SJCRH30 (cell line): ENCODE data around the gene FGFR2. TPM values are rescaled to one million over a fixed set of nuclear protein-coding genes. Genes with fewer than 3 reads are reported as not detected.
A peak's percentile ranks its signal among the peaks of the same experiment; 100 is the strongest.
"Not testable (repeated sequence)": the region's sequence is repeated elsewhere in the genome, so short reads cannot be mapped to it uniquely, and the experiment has no call there.

Experiments used
- DNase-seq, 2 experiments: peaks; one replicate each; pipeline ENCODE4 v3.0.0-alpha.2; 2015 to 2020
- H3K27ac ChIP-seq: fragments of 250-450 bp; sonication (Bioruptor Pico); 2 replicates; pipeline ENCODE4 v1.5.1; 2020; ENCODE audit warnings: mild to moderate bottlenecking, moderate library complexity
- H3K27me3 ChIP-seq: fragments of 250-450 bp; sonication (Bioruptor Pico); 2 replicates; pipeline ENCODE4 v1.5.1; 2020; ENCODE audit warnings: mild to moderate bottlenecking, moderate library complexity
- H3K36me3 ChIP-seq: fragments of 250-450 bp; sonication (Bioruptor Pico); 2 replicates; pipeline ENCODE4 v1.5.1; 2020; ENCODE audit warnings: mild to moderate bottlenecking, moderate library complexity
- H3K4me1 ChIP-seq: fragments of 250-450 bp; sonication (Bioruptor Pico); 2 replicates; pipeline ENCODE4 v1.5.1; 2020; ENCODE audit warnings: mild to moderate bottlenecking, moderate library complexity
- H3K4me3 ChIP-seq: fragments of 250-450 bp; sonication (Bioruptor Pico); 2 replicates; pipeline ENCODE4 v1.5.1; 2020; ENCODE audit warnings: mild to moderate bottlenecking, moderate library complexity
- H3K9me3 ChIP-seq: fragments of 250-450 bp; sonication (Bioruptor Pico); replicated peaks from 2 replicates; pipeline ENCODE4 v1.5.1; 2020; ENCODE audit warnings: mild to moderate bottlenecking, moderate library complexity
- total RNA-seq: library from RNA; depleted of rRNA; stranded (reverse); fragments of >200 nt; shearing (Covaris generic); gene quantifications from 2 replicates; pipeline ENCODE4 v1.2.3, GENCODE V29; 2014

The FGFR2 gene
- total RNA-seq, 1 experiment from 2014 or later: 44.8 TPM

DNA sequence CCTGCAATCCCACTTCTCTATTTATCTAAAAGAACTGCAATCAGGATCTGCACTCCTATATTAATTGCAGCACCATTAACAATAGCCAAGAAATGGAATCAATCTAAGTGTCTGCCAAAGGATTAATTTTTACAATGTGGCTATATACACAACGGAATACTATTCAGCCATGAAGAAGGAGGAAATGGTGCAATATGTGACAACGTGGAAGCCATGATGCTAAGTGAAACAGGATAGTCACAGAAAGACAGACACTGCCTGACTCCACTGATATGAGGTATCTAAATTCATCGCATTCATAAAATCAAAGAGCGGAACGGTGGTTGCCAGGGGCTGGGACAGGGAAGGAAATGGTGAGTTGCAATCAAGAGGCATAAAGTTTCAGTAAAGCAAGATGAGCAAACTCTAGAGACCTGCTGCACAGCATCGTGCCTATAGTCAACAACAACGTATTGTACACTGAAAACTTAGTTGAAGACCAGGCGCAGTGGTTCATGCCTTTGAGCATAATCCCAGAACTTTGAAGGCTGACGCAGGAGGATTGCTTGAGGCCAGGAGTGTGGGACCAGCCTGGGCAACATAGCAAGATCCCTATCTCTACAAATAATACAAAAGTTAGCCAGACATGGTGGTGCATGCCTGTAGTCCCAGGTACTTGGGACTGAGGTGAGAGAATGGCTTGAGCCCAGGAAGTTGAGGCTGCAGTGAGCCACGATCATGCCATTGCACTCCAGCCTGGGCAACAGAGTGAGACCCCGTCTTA lies 76.3 kb downstream of the FGFR2 start:
- H3K36me3 ChIP-seq: no peaks in the 10 kb centered on the region
- no peak for DNase-seq
- H3K27me3 ChIP-seq: no peaks in the 10 kb centered on the region
- peaks cover 3% of the 10 kb centered on the region; the same call in 1 of the 2 replicates for H3K9me3 ChIP-seq
- H3K4me3 ChIP-seq: no peak overlapping the region
- H3K27ac ChIP-seq: no peak overlapping the region
- H3K4me1 ChIP-seq: peaks cover 21% of the 10 kb centered on the region

DNA sequence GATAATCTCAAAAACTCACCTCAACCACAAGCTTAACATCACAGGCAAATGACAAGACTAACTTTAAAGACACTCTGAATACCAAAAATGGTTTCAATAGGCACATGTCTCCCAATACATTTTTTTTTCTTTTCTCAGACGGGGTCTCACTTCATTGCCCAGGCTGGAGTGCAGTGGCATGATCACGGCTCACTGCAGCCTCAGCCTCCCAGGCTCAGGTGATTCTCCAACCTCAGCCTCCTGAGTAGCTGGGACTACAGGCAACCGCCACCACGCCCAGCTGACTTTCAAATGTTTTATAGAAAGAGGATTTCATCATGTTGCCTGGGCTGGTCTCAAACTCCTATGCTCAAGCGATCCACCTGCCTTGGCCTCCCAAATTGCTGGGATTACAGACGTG lies 77.7 kb downstream of the FGFR2 start:
- not testable (repeated sequence) for H3K36me3 ChIP-seq, H3K27ac ChIP-seq, H3K4me3 ChIP-seq, H3K27me3 ChIP-seq, H3K9me3 ChIP-seq, DNase-seq
- peaks cover 21% of the 10 kb centered on the region for H3K4me1 ChIP-seq

GRCh38 chr10:121519901-121520493 lies 78.2 kb downstream of the FGFR2 start:
- Histone ChIP-seq H3K4me3 (no peak overlapping the region), H3K9me3 (peaks cover 3% of the 10 kb centered on the region; the same call in 1 of the 2 replicates), H3K4me1 (peaks cover 21% of the 10 kb centered on the region), H3K27ac (no peak overlapping the region), H3K36me3 (no peaks in the 10 kb centered on the region), H3K27me3 (no peaks in the 10 kb centered on the region)
- DNase-seq: no peak

DNA sequence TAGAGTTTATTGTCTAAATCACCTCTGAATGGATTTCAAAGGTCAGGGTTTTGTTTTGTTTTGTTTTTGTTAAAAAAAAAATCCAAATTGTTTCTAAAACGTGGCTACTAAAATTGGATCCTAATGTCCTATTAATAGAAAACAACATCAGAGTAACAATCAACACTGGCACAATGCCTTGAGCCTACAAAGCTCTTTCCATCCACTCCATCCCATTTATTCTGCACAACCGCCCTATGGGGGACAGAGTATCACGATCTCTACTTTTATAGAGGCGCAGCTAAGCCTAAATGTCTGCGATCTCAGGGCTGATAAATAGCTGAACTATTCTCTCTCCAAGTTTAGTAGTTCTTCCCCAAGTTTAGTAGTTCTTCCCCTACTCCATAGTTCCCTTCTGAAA lies 78.8 kb downstream of the FGFR2 start:
- DNase-seq: no peak
- no peak overlapping the region for H3K4me3 ChIP-seq
- H3K36me3 ChIP-seq: no peaks in the 10 kb centered on the region
- no peaks in the 10 kb centered on the region for H3K27me3 ChIP-seq
- H3K4me1 ChIP-seq: peaks cover 19% of the 10 kb centered on the region
- H3K27ac ChIP-seq: no peak overlapping the region
- peaks cover 3% of the 10 kb centered on the region; the same call in 1 of the 2 replicates for H3K9me3 ChIP-seq

DNA sequence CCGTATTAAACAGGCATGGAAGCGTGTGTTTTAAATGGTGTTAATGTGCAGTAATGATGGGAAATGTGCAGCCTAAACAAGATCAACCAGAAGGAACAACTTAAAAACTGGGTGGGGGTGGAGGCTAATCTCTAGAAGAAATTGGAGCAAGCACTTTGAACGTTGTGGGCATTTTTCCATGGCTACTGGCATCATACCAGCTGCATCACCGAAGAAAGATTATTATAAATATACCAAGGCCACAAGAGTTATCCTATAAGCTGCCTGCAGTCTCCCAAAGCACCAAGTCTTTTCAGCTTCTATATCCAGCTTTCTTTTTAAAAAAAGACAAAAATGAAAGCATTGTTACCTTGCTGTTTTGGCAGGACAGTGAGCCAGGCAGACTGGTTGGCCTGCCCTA lies 79.9 kb downstream of the FGFR2 start:
- DNase-seq: no peak
- peaks cover 3% of the 10 kb centered on the region; the same call in 1 of the 2 replicates for H3K9me3 ChIP-seq

DNA sequence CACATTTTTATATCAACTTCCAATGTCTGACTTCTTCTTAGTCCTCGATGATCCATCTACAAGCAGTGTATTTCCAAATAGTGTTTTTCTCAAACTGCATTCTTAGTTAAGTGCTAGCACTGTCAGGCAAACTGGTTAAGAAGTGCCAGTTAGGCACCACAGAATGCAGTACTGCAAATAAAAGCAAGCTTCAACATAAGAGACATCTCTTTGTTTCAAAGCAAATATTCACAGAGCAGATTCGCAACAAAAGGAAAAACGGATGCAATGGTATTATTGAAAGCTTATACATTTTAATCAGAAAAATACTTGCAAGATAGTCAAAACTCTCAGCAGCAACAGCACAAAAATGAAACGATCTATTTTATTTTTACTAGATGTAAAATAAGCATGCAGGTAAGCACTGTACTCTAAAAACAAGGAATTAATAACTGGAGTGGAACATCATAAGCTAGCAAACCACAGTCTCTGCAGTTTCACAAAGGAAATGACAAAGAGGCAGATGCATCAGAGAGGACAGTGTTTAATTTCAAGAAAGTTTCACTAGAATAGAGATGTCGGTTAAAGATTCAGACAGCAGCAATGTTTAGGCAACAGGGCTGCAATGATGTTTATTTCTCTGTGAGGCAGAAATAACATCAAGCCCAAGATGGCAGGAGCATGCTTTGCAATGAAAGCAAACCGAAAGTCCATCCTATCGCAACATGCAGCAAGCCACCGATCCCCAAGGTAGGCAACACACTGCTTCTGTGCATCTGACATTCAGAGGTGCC lies 82.0 kb downstream of the FGFR2 start:
- H3K9me3 ChIP-seq: no peaks in the 10 kb centered on the region
- peaks cover 3% of the 10 kb centered on the region; the same call in 1 of the 2 replicates for H3K4me1 ChIP-seq
- H3K36me3 ChIP-seq: no peaks in the 10 kb centered on the region
- DNase-seq: no peak
- H3K27ac ChIP-seq: no peak overlapping the region
- H3K27me3 ChIP-seq: no peaks in the 10 kb centered on the region
- H3K4me3 ChIP-seq: no peak overlapping the region

More for the DNA sequence above, 79.9 kb downstream of the FGFR2 start:
- Histone ChIP-seq H3K27me3 (no peaks in the 10 kb centered on the region), H3K27ac (no peak overlapping the region), H3K4me3 (no peak overlapping the region), H3K4me1 (peaks cover 8% of the 10 kb centered on the region), H3K36me3 (no peaks in the 10 kb centered on the region)

DNA sequence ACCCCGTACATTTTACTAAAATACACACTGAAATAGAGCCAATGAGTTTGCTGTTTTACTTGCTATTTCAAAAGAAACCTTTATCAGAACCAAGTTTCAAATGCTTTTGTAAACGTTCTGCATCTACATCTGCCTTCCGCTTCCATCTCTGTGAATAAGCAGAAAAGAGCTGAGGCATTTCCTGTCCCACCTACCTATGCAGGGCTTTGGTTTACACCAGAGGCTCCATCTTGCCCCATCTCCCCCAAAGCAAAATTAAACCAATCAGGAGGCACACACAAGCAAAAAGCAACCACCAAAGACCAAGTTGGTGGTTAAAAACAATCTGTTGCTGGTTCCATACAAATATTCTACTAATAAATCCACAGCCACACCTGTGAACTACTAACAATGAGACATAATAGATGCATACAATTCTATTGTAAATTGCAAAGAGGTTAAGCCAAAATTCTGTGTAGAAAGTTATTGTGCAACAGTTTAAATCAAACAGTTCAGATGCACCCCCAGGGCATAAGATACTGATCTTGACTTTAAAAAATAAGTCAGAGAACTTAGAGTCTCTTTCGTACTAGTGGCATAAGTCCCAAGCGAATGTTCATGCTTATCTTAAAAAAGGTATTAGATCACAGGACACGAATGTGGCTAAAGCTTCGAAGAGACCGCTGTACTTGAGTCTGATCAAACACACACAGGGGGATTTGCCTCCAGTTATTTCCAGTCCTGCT lies 83.9 kb downstream of the FGFR2 start:
- H3K27ac ChIP-seq: no peak overlapping the region
- no peaks in the 10 kb centered on the region for H3K27me3 ChIP-seq
- H3K4me3 ChIP-seq: no peak overlapping the region
- no peak for DNase-seq
- no peaks in the 10 kb centered on the region for H3K36me3 ChIP-seq
- no peaks in the 10 kb centered on the region for H3K9me3 ChIP-seq
- H3K4me1 ChIP-seq: peaks cover 13% of the 10 kb centered on the region

DNA sequence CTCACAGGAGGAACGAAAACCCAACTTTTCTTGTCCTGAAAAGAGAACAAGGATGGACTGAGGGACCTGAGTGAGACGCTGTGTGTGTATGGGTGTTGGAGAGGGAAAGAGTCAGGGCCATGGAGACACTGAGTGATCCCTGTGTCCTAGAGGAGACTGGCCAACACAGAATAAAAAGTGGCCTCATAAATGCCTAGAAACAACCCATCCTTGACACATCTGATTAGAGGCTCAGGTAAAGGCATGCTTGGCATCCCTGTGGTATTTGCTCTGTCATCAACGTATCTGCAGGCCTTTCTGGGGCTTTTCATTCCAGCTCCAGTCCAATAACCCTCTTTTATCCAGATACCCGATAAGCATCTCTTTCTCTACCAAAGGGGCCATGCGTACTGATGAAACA lies 86.3 kb downstream of the FGFR2 start:
- no peak for DNase-seq
- Histone ChIP-seq H3K4me3 (no peak overlapping the region), H3K27me3 (no peaks in the 10 kb centered on the region), H3K36me3 (no peaks in the 10 kb centered on the region), H3K9me3 (no peaks in the 10 kb centered on the region), H3K4me1 (peaks cover 15% of the 10 kb centered on the region), H3K27ac (no peak overlapping the region)

DNA sequence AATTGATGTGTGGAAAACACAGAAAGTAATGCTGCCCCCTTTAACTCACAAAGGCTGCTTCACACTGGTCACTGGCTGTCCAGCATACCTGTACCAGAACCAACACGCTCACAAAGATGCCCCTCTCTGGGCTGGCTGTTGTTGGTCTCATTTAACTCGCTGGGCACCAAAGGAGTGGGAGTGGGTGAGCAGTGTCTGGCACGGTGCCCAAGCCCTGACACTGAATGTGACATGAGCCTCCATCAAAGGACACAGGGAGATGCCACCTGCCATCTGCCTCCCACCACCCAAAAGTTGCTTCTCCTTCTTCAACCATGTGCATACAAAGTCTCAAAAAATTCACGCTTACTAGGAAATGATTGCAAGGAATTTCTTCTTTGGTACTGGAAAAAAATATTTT lies 86.8 kb downstream of the FGFR2 start:
- DNase-seq: no peak
- Histone ChIP-seq H3K4me1 (peaks cover 15% of the 10 kb centered on the region), H3K9me3 (no peaks in the 10 kb centered on the region), H3K27ac (no peak overlapping the region), H3K27me3 (no peaks in the 10 kb centered on the region), H3K36me3 (no peaks in the 10 kb centered on the region), H3K4me3 (no peak overlapping the region)

GRCh38 chr10:121510201-121510771 lies 88.0 kb downstream of the FGFR2 start:
- peaks cover 15% of the 10 kb centered on the region for H3K4me1 ChIP-seq
- H3K4me3 ChIP-seq: peak overlapping the region; percentile 17
- no peaks in the 10 kb centered on the region for H3K36me3 ChIP-seq
- no peaks in the 10 kb centered on the region for H3K27me3 ChIP-seq
- H3K27ac ChIP-seq: peak overlapping the region; percentile 81
- H3K9me3 ChIP-seq: no peaks in the 10 kb centered on the region
- peak; percentile 92 for DNase-seq

DNA sequence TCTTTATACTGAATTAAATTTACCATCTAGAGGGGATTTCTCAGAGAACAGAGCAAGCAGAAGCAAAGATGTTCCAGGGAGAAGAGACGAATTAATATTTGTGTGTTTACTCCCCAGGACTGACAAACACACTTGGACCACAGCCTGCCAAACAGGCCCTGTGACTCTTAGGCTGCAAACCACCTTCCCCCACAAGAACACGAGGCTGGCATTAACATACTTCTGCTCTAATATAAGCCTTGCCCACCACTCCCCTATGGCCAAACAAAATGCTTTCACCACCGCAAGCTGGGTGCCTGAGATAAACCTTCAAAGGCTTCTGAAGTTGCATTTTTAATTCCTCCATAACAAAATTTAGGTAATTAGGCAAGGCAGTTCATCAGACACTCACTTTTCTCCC lies 88.4 kb downstream of the FGFR2 start:
- H3K27ac ChIP-seq: peak overlapping the region; percentile 81
- H3K9me3 ChIP-seq: no peaks in the 10 kb centered on the region
- H3K4me3 ChIP-seq: peak overlapping the region; percentile 17
- peaks cover 15% of the 10 kb centered on the region for H3K4me1 ChIP-seq
- no peak for DNase-seq
- H3K36me3 ChIP-seq: no peaks in the 10 kb centered on the region
- H3K27me3 ChIP-seq: no peaks in the 10 kb centered on the region

DNA sequence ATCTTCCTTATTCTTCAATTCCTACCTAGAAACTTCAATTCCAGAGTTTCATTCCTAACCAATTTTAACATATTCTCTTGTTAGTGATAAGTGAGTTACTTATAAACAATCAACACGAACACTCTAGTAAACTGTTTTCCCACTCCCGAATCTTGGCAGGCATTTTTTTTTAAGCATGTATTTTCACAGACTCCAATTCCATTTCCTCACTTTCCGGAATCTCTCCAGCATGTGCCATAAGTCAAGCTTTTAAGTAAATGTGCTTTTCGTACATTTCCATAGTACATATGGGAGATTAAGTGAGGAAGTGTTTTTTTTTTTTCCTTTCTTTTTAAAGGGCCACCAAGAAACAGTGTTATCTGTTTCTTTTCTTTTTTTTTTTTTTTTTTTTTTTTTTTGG lies 89.1 kb downstream of the FGFR2 start:
- no peaks in the 10 kb centered on the region for H3K9me3 ChIP-seq
- no peaks in the 10 kb centered on the region for H3K36me3 ChIP-seq
- H3K27me3 ChIP-seq: no peaks in the 10 kb centered on the region
- H3K4me3 ChIP-seq: no peak overlapping the region
- peaks cover 19% of the 10 kb centered on the region for H3K4me1 ChIP-seq
- DNase-seq: no peak
- no peak overlapping the region for H3K27ac ChIP-seq

- Histone ChIP-seq H3K36me3 (no peaks in the 10 kb centered on the region), H3K27ac (peak overlapping the region; percentile 47), H3K4me3 (no peak overlapping the region), H3K27me3 (no peaks in the 10 kb centered on the region), H3K4me1 (peaks cover 48% of the 10 kb centered on the region), H3K9me3 (no peaks in the 10 kb centered on the region)
- DNase-seq: peak; percentile 53 to 74
Measured at GRCh38 chr10:121503587-121504051, 94.6 kb downstream of the FGFR2 start.

DNA sequence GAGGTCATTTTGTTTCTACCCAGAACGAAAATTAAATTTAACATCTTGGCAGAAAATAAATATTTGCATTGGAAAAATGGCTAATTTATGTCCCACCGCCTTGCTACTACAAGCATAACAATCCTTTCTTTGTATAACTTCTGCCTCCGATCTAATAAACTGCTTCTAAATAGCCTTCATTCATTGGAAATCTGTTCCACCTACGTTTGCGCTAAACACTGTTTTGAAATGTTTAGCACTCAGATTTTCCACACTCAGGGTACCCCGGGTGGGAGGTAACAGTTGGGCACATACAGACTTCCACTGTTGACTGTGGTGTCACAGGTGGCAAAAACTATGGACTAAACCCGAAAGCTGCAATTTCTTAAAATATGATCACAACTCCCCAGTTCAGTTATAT lies 96.4 kb downstream of the FGFR2 start:
- Histone ChIP-seq H3K27ac (peak overlapping the region; percentile 71), H3K27me3 (no peaks in the 10 kb centered on the region), H3K36me3 (peaks cover 8% of the 10 kb centered on the region; the same call in 1 of the 2 replicates), H3K4me1 (peaks cover 52% of the 10 kb centered on the region), H3K4me3 (no peak overlapping the region), H3K9me3 (no peaks in the 10 kb centered on the region)
- peak in 1 of 2 experiments; percentile 64 for DNase-seq
